NT2/D1 (cell line): Measurements from ENCODE around the gene TMEM184A.

Experiments
- YY1 ChIP-seq: IDR thresholded peaks from 2 replicates; pipeline ENCODE4 v1.6.1; 2011; ENCODE audit not compliant: insufficient read length, insufficient read depth
- ZNF274 ChIP-seq: IDR thresholded peaks from 2 replicates; pipeline ENCODE4 v1.6.1; 2011; ENCODE audit warnings: mild to moderate bottlenecking, low read depth, low read length

DNA sequence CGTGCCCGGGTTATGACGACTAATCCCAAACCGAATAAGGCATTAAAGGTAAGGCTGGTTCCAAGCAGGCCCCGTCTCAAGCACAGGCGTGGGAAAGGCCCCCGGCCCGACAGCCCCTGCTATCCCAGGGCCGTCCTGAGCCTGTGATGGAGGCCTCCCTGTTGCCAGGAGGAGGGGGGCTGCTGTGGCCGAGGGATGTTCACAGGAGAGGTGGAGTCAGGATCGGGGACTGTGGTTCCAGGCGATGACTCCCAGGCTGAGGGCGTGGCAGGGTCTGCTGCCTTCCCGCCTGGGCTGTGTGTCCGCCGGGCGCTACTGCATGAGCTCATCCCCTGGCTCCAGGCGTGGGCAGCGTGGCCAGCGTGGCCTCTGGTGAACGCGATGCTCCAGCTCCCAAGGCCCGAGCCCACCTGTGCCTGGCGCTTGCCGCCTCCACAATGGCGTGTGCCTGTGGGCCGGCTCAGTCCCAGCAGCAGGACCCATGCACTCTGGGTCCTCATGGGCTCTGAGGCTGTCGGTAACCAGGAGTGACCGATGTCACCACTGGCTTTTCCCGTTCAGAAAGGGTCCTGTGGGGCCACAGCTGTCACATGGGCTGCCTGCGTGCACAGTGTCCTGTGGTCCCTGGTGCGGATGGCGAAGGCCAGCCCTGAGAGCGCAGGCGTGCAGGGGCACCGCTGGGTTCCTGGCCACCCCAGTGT is 16.7 kb downstream of the TMEM184A start:
- TF ChIP-seq ZNF274 (no peak), YY1 (no peak)
